Lower leg skin (tissue), 4 donors: ENCODE measurements around the gene JPH3. TPM values are rescaled to one million over a fixed set of nuclear protein-coding genes. Genes with fewer than 3 reads are reported as not detected.
A peak's percentile ranks its signal among the peaks of the same experiment; 100 is the strongest.
"Not testable (repeated sequence)": the region's sequence is repeated elsewhere in the genome, so short reads cannot be mapped to it uniquely, and the experiment has no call there.

Experiments
- DNase-seq, 2 donors: peaks; one replicate each; pipeline ENCODE4 v3.0.0-alpha.2; 2019; ENCODE audit warnings: low spot score in 2 of 2
- H3K4me3 ChIP-seq: fragments of 200-600 bp; sonication (generic); 2 replicates; pipeline ENCODE4 v1.5.1; 2017; ENCODE audit warnings: mild to moderate bottlenecking, low read depth; ENCODE audit not compliant: poor library complexity, severe bottlenecking
- CTCF ChIP-seq, 3 donors: fragments of 450-650 bp; IDR thresholded peaks; one replicate each; pipeline ENCODE4 v1.5.1; 2016; ENCODE audit warnings: antibody characterized with exemption in 3 of 3, mild to moderate bottlenecking in 3 of 3, moderate library complexity in 2 of 3
- POLR2A ChIP-seq, 2 donors: fragments of 450-650 bp; IDR thresholded peaks; one replicate each; pipeline ENCODE4 v1.6.1; 2016 to 2017; ENCODE audit warnings: antibody characterized with exemption in 2 of 2, mild to moderate bottlenecking in 1 of 2, moderate library complexity in 1 of 2
- WGBS, 2 donors: methylation state at CpG; one replicate each; pipeline ENCODE4 v1.1.5; 2018; 5-methylcytosine and 5-hydroxymethylcytosine counted together
- intact Hi-C: fragments of 100-400 bp; cut with DNase I; formaldehyde crosslinking; loops from one replicate; pipeline ENCODE4 v1.15.0; 2023; ENCODE audit warnings: low total_unique reads
- total RNA-seq, 4 donors: library from RNA; depleted of rRNA; stranded (reverse); fragments of >200 nt; gene quantifications; one replicate each; pipeline ENCODE4 v1.1.0, GENCODE V29; 2016

Gene JPH3
- total RNA-seq, 4 donors from 2014 or later, result not detected

GRCh38 chr16:87570938-87571867 is 31.1 kb upstream of the JPH3 start:
- no peak overlapping the region for H3K4me3 ChIP-seq
- intact Hi-C loops, result no loop called here
- peak in 1 of 3 donors; percentile 16 for TF ChIP-seq CTCF (IDR thresholded peaks at IDR 0.05)
- no peak for TF ChIP-seq POLR2A (IDR thresholded peaks at IDR 0.05)
- 41 to 47% methylated on average over 24 of the region's 24 CpGs for WGBS, 2 donors
- peak in 1 of 2 donors; percentile 36 for DNase-seq

- intact Hi-C loops, result no loop called here
- H3K4me3 ChIP-seq, result no peak overlapping the region
- no peak for DNase-seq
- TF ChIP-seq CTCF (IDR thresholded peaks at IDR 0.05), result no peak
- no peak for TF ChIP-seq POLR2A (IDR thresholded peaks at IDR 0.05)
- WGBS, 2 donors, result 71 to 72% methylated on average over 11 of the region's 11 CpGs
Observed at GRCh38 chr16:87571868-87572244, 30.5 kb upstream of the JPH3 start.

GRCh38 chr16:87572959-87573358 is 29.3 kb upstream of the JPH3 start:
- H3K4me3 ChIP-seq, result no peak overlapping the region
- TF ChIP-seq POLR2A (IDR thresholded peaks at IDR 0.05) (no peak), CTCF (IDR thresholded peaks at IDR 0.05) (no peak)
- intact Hi-C loops, result no loop called here
- DNase-seq, result no peak
- WGBS, 2 donors, result 72 to 87% methylated on average over 6 of the region's 6 CpGs

GRCh38 chr16:87575027-87575804 is 27.1 kb upstream of the JPH3 start:
- no peak overlapping the region for H3K4me3 ChIP-seq
- intact Hi-C loops, result no loop called here
- TF ChIP-seq CTCF (IDR thresholded peaks at IDR 0.05), result no peak
- no peak for TF ChIP-seq POLR2A (IDR thresholded peaks at IDR 0.05)
- WGBS, 2 donors, result 67% methylated on average over 13 of the region's 13 CpGs
- no peak for DNase-seq

GRCh38 chr16:87576171-87576570 is 26.1 kb upstream of the JPH3 start:
- DNase-seq, result no peak
- H3K4me3 ChIP-seq, result no peak overlapping the region
- intact Hi-C loops, result no loop called here
- no peak for TF ChIP-seq CTCF (IDR thresholded peaks at IDR 0.05)
- TF ChIP-seq POLR2A (IDR thresholded peaks at IDR 0.05), result no peak
- WGBS, 2 donors, result 46 to 49% methylated on average over 16 of the region's 16 CpGs

- intact Hi-C loops, DNase-seq, H3K4me3 ChIP-seq: not testable (repeated sequence)
- WGBS, 2 donors, result 86 to 87% methylated on average over 16 of the region's 16 CpGs
Observed at GRCh38 chr16:87578142-87578930, 24.0 kb upstream of the JPH3 start.
